HEK293 (cell line): ENCODE measurements around the gene SLC25A11.

Experiments used
- CTCF ChIP-seq: fragments of 450-650 bp; formaldehyde crosslinking; IDR thresholded peaks from 2 replicates; pipeline ENCODE4 v1.5.1; 2016; ENCODE audit warnings: missing biosample characterization, missing genetic modification characterization
- KLF9 ChIP-seq: fragments of 450-650 bp; formaldehyde crosslinking; IDR thresholded peaks from 2 replicates; pipeline ENCODE4 v1.5.1; 2016; ENCODE audit warnings: missing biosample characterization, missing genetic modification characterization, low read depth
- YY1 ChIP-seq: fragments of 450-650 bp; formaldehyde crosslinking; IDR thresholded peaks from 2 replicates; pipeline ENCODE4 v1.5.1; 2018; ENCODE audit warnings: missing biosample characterization, missing genetic modification characterization
- ZBTB44 ChIP-seq: fragments of 450-650 bp; IDR thresholded peaks from 2 replicates; pipeline ENCODE4 v1.5.1; 2018; ENCODE audit warnings: missing biosample characterization, mild to moderate bottlenecking, missing genetic modification characterization
- ZNF239 ChIP-seq: fragments of 450-650 bp; formaldehyde crosslinking; IDR thresholded peaks from 2 replicates; pipeline ENCODE4 v1.5.1; 2016; ENCODE audit warnings: missing biosample characterization, missing genetic modification characterization
- ZNF274 ChIP-seq, 2 experiments: fragments of 200-500 bp in 1 of 2; fragments of 450-650 bp in 1 of 2; sonication (Bioruptor generic) in 1 of 2; formaldehyde crosslinking in 1 of 2; IDR thresholded peaks; 2 replicates each; pipeline versions ENCODE4 v1.5.1 to v1.6.1; 2014 to 2016; ENCODE audit warnings: borderline replicate concordance in 1 of 2, inconsistent platforms in 1 of 2, low read length in 1 of 2, missing biosample characterization in 1 of 2, missing genetic modification characterization in 1 of 2
- TF ChIP-seq, protein P1 (sequence below): fragments of 450-650 bp; formaldehyde crosslinking; IDR thresholded peaks from 2 replicates; pipeline ENCODE4 v1.5.1; 2016; ENCODE audit warnings: missing biosample characterization, missing genetic modification characterization

GRCh38 chr17:4939546-4939795 is 375 bp downstream of the SLC25A11 start:
- TF ChIP-seq ZNF239 (tag by site-specific recombination) (no peak), ZNF274 (IDR thresholded peaks at IDR 0.05; ENCODE audit: low read length) (no peak), ZNF274 (tag by site-specific recombination; IDR thresholded peaks at IDR 0.05; ENCODE audit: borderline replicate concordance) (no peak), CTCF (no peak), YY1 (no peak), ZBTB44 (no peak), KLF9 (tag by site-specific recombination) (no peak)
- TF ChIP-seq, protein P1, sequence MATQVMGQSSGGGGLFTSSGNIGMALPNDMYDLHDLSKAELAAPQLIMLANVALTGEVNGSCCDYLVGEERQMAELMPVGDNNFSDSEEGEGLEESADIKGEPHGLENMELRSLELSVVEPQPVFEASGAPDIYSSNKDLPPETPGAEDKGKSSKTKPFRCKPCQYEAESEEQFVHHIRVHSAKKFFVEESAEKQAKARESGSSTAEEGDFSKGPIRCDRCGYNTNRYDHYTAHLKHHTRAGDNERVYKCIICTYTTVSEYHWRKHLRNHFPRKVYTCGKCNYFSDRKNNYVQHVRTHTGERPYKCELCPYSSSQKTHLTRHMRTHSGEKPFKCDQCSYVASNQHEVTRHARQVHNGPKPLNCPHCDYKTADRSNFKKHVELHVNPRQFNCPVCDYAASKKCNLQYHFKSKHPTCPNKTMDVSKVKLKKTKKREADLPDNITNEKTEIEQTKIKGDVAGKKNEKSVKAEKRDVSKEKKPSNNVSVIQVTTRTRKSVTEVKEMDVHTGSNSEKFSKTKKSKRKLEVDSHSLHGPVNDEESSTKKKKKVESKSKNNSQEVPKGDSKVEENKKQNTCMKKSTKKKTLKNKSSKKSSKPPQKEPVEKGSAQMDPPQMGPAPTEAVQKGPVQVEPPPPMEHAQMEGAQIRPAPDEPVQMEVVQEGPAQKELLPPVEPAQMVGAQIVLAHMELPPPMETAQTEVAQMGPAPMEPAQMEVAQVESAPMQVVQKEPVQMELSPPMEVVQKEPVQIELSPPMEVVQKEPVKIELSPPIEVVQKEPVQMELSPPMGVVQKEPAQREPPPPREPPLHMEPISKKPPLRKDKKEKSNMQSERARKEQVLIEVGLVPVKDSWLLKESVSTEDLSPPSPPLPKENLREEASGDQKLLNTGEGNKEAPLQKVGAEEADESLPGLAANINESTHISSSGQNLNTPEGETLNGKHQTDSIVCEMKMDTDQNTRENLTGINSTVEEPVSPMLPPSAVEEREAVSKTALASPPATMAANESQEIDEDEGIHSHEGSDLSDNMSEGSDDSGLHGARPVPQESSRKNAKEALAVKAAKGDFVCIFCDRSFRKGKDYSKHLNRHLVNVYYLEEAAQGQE: no peak
